AG04449 (cell line): Measurements from ENCODE around the gene LAPTM5.

Experiments used
- CTCF ChIA-PET: fragments of 350-600 bp; formaldehyde crosslinking; extraction: SDS; loops from one replicate; lab custom pipeline; 2021; ENCODE audit warnings: antibody characterized with exemption; lab: Yijun Ruan, JAX
- POLR2A ChIA-PET: fragments of 400-600, 350-600 bp; formaldehyde crosslinking; extraction: SDS; loops from one replicate; lab custom pipeline; 2020; ENCODE audit warnings: antibody characterized with exemption, inconsistent platforms; lab: Yijun Ruan, JAX
- DNase-seq: peaks from one replicate; pipeline ENCODE4 v3.0.0-alpha.2; 2010; ENCODE audit warnings: low read depth, low spot score
- H3K4me3 ChIP-seq: 2 replicates; pipeline ENCODE4 v1.5.1; 2011; ENCODE audit warnings: low read depth, mild to moderate bottlenecking, control low read depth, low read length
- CTCF ChIP-seq: IDR thresholded peaks from one replicate; pipeline ENCODE4 v1.5.1; 2011; ENCODE audit warnings: mild to moderate bottlenecking, moderate library complexity, low read length, control low read depth, inconsistent platforms; ENCODE audit not compliant: insufficient read depth; ENCODE audit errors: missing control alignments

The LAPTM5 gene

DNA sequence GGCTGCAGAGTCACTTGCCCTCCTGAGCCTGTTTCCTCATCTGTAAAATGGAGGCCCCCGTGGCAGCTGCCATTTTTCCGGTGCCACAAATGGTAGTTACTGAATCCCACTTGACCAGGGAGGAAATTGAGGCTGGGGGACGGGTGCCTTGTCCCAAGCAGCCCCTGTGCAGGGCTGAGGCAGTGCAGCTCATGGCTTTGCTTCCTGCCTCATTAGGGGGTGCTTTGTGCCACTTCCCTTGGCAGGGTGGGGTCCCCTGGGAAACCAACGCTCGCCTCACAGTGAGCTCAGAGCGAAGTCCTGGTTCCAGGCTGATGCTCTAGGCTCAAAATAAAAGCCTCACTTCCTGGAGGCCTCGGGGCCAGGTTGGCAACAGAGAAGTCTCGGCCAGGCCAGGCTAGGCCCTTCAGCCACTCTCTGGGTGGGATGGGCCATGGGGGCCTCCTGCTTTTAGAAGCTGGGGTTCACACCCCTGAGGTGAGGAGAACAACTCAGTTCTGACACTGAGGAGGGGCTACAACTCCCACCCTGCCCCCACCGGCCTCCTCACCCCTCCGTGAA, 6.8 kb downstream of the LAPTM5 start:
- DNase-seq, result no peak
- CTCF ChIA-PET, result interaction anchor here (1.0 to 3.0 kb wide), 3 partner anchors 16 to 32 kb away, joined by 3 to 10 read pairs (median 4); no protein-coding TSS in a partner anchor
- H3K4me3 ChIP-seq, result no peak overlapping the region
- POLR2A ChIA-PET, result interaction anchor here (0.6 kb wide), 1 partner anchor 21 kb away, joined by 3 read pairs; no protein-coding TSS in a partner anchor
- no peak for TF ChIP-seq CTCF

GRCh38 chr1:30749691-30750583, 7.6 kb downstream of the LAPTM5 start:
- POLR2A ChIA-PET, result interaction anchor here (0.6 kb wide), 1 partner anchor 20 kb away, joined by 3 read pairs; no protein-coding TSS in a partner anchor

GRCh38 chr1:30748699-30749401, 8.7 kb downstream of the LAPTM5 start:
- CTCF ChIA-PET, result interaction anchor here (0.7 to 3.0 kb wide), 7 partner anchors 10 to 52 kb away, joined by 3 to 10 read pairs (median 4); partner anchors contain the start of gene LAPTM5
- no peak overlapping the region for H3K4me3 ChIP-seq
- DNase-seq, result no peak
- no peak for TF ChIP-seq CTCF
- POLR2A ChIA-PET, result no interaction called here

More at GRCh38 chr1:30749691-30750583, 7.6 kb downstream of the LAPTM5 start:
- CTCF ChIA-PET, result interaction anchor here (1.0 to 3.0 kb wide), 3 partner anchors 8 to 33 kb away, joined by 4 to 10 read pairs (median 6); partner anchors contain the start of gene LAPTM5
- H3K4me3 ChIP-seq, result no peak overlapping the region
- no peak for DNase-seq
- TF ChIP-seq CTCF, result no peak

- no peak for DNase-seq
- CTCF ChIA-PET, result interaction anchor here (0.8 to 1.7 kb wide), 6 partner anchors 10 to 35 kb away, joined by 3 to 6 read pairs (median 3); partner anchors contain the start of gene LAPTM5
- POLR2A ChIA-PET, result no interaction called here
- no peak for TF ChIP-seq CTCF
- H3K4me3 ChIP-seq, result no peak overlapping the region
Measured at GRCh38 chr1:30748098-30748698, 9.4 kb downstream of the LAPTM5 start.

GRCh38 chr1:30747033-30748008, 10.3 kb downstream of the LAPTM5 start:
- no peak for TF ChIP-seq CTCF
- CTCF ChIA-PET, result interaction anchor here (0.8 to 1.2 kb wide), 2 partner anchors 35 to 46 kb away, joined by 3 read pairs; no protein-coding TSS in a partner anchor
- POLR2A ChIA-PET, result no interaction called here
- DNase-seq, result no peak
- no peak overlapping the region for H3K4me3 ChIP-seq
